GM23338 (cell line): Measurements from ENCODE around the gene ERN1. TPM values are rescaled to one million over a fixed set of nuclear protein-coding genes. Genes with fewer than 3 reads are reported as not detected.

Experiments
- ATAC-seq: fragments of 200-7000 bp; cut with Tn5 transposase; 3 replicates; pipeline ENCODE4 v1.9.1; 2020
- DNase-seq: peaks from one replicate; pipeline ENCODE4 v3.0.0-alpha.2; 2015; ENCODE audit warnings: low spot score
- H2AFZ ChIP-seq: fragments of 200-600 bp; sonication (generic); 2 replicates; pipeline ENCODE4 v1.8.0; 2016; ENCODE audit warnings: antibody characterized with exemption, mild to moderate bottlenecking, moderate library complexity
- H3F3A ChIP-seq: fragments of 200-600 bp; sonication (generic); replicated peaks from 2 replicates; pipeline ENCODE4 v1.8.0; 2017; ENCODE audit warnings: antibody characterized with exemption, mixed run types, low read depth
- H3K27ac ChIP-seq: fragments of 200-600 bp; sonication (generic); 2 replicates; pipeline ENCODE4 v1.6.1; 2016; ENCODE audit warnings: low read depth
- H3K27me3 ChIP-seq: fragments of 200-600 bp; sonication (generic); 2 replicates; pipeline ENCODE4 v1.8.0; 2016; ENCODE audit warnings: mild to moderate bottlenecking, mixed run types, moderate library complexity; ENCODE audit not compliant: insufficient read depth
- H3K36me3 ChIP-seq: fragments of 200-600 bp; sonication (generic); 2 replicates; pipeline ENCODE4 v1.8.0; 2016; ENCODE audit warnings: mild to moderate bottlenecking; ENCODE audit not compliant: insufficient read depth
- H3K4me1 ChIP-seq: fragments of 200-600 bp; sonication (generic); 2 replicates; pipeline ENCODE4 v1.8.0; 2016; ENCODE audit warnings: mild to moderate bottlenecking, moderate library complexity; ENCODE audit not compliant: insufficient read depth
- H3K4me2 ChIP-seq: fragments of 200-600 bp; sonication (generic); 2 replicates; pipeline ENCODE4 v1.7.1; 2017; ENCODE audit warnings: mixed run types
- H3K4me3 ChIP-seq: fragments of 200-600 bp; sonication (generic); 2 replicates; pipeline ENCODE4 v1.6.1; 2016; ENCODE audit warnings: mixed run types
- H3K79me2 ChIP-seq: fragments of 200-600 bp; sonication (generic); replicated peaks from 2 replicates; pipeline ENCODE4 v1.8.0; 2017; ENCODE audit warnings: mild to moderate bottlenecking; ENCODE audit not compliant: insufficient read depth
- H3K9me2 ChIP-seq: fragments of 200-600 bp; sonication (generic); 2 replicates; pipeline ENCODE4 v1.8.0; 2017; ENCODE audit not compliant: insufficient read depth
- H4K20me1 ChIP-seq: fragments of 200-600 bp; sonication (generic); replicated peaks from 2 replicates; pipeline ENCODE4 v1.8.0; 2017; ENCODE audit warnings: mild to moderate bottlenecking; ENCODE audit not compliant: insufficient read depth
- H3K27ac Mint-ChIP-seq: 2 replicates; pipeline ENCODE4 v1.8.0; 2020; ENCODE audit warnings: inconsistent platforms, mild to moderate bottlenecking, moderate library complexity, mixed read lengths
- H3K27me3 Mint-ChIP-seq: 3 replicates; pipeline ENCODE4 v1.8.0; 2022; ENCODE audit warnings: low read depth, mild to moderate bottlenecking, moderate library complexity, mixed read lengths, inconsistent platforms; ENCODE audit not compliant: insufficient read depth, poor library complexity
- H3K36me3 Mint-ChIP-seq: 3 replicates; pipeline ENCODE4 v1.8.0; 2021; ENCODE audit warnings: low read depth, mild to moderate bottlenecking, inconsistent platforms, moderate library complexity, mixed read lengths
- H3K4me1 Mint-ChIP-seq: 3 replicates; pipeline ENCODE4 v1.8.0; 2020; ENCODE audit warnings: mild to moderate bottlenecking, inconsistent platforms, mixed read lengths
- H3K4me3 Mint-ChIP-seq: 3 replicates; pipeline ENCODE4 v1.8.0; 2021; ENCODE audit warnings: moderate library complexity, mild to moderate bottlenecking, inconsistent platforms, mixed read lengths
- H3K9me3 Mint-ChIP-seq: 3 replicates; pipeline ENCODE4 v1.8.0; 2020; ENCODE audit warnings: moderate library complexity, mild to moderate bottlenecking, inconsistent platforms, mixed read lengths
- CREB1 ChIP-seq: fragments of 250-450 bp; sonication (Bioruptor Pico); IDR thresholded peaks from 2 replicates; pipeline ENCODE4 v1.5.0; 2020; ENCODE audit warnings: low read depth, mild to moderate bottlenecking, moderate library complexity
- EZH2 ChIP-seq: fragments of 200-600 bp; sonication (generic); IDR thresholded peaks from one replicate; pipeline ENCODE4 v1.8.0; 2017; ENCODE audit warnings: antibody characterized with exemption, mild to moderate bottlenecking, low read depth; ENCODE audit not compliant: unreplicated experiment
- EZH2phosphoT487 ChIP-seq: fragments of 200-600 bp; sonication (generic); IDR thresholded peaks from one replicate; pipeline ENCODE4 v1.8.1; 2018; ENCODE audit warnings: antibody characterized with exemption; ENCODE audit not compliant: unreplicated experiment
- JUNB ChIP-seq: IDR thresholded peaks from one replicate; pipeline ENCODE4 v1.6.1; 2016; ENCODE audit warnings: antibody characterized with exemption; ENCODE audit not compliant: unreplicated experiment
- NANOG ChIP-seq: IDR thresholded peaks from 2 replicates; pipeline ENCODE4 v1.6.1; 2016; ENCODE audit warnings: antibody characterized with exemption, borderline replicate concordance
- POLR2AphosphoS5 ChIP-seq: IDR thresholded peaks from 2 replicates; pipeline ENCODE4 v1.6.1; 2016; ENCODE audit warnings: antibody characterized with exemption, low read depth
- REST ChIP-seq: IDR thresholded peaks from one replicate; pipeline ENCODE4 v1.6.1; 2018; ENCODE audit warnings: antibody characterized with exemption; ENCODE audit not compliant: unreplicated experiment
- ZNF114 ChIP-seq: fragments of 250-450 bp; sonication (Bioruptor Pico); IDR thresholded peaks from 2 replicates; pipeline ENCODE4 v1.5.0; 2020; ENCODE audit warnings: mild to moderate bottlenecking, moderate library complexity
- ZNF331 ChIP-seq: fragments of 250-450 bp; sonication (Bioruptor Pico); IDR thresholded peaks from 2 replicates; pipeline ENCODE4 v1.5.0; 2020; ENCODE audit warnings: low read depth, mild to moderate bottlenecking, moderate library complexity
- ZNF462 ChIP-seq: fragments of 250-450 bp; sonication (Bioruptor Pico); IDR thresholded peaks from 2 replicates; pipeline ENCODE4 v1.5.0; 2020; ENCODE audit warnings: mild to moderate bottlenecking, moderate library complexity
- polyA plus RNA-seq: library from polyadenylated mRNA; unstranded; fragments of >200 nt; fragmentation: Nextera tagmentation; extraction: Ambion mirVana; gene quantifications from 2 replicates; pipeline ENCODE4 v1.2.1, GENCODE V29; 2016
- total RNA-seq: library from RNA; depleted of rRNA; stranded (reverse); fragments of >200 nt; shearing (Covaris generic); gene quantifications from 2 replicates; pipeline ENCODE4 v1.2.3, GENCODE V29; 2014

Gene ERN1
- total and polyA plus RNA-seq, 2 experiments from 2014 or later: 5.9 to 7.5 TPM

GRCh38 chr17:64147110-64148016, 17.4 kb upstream of the ERN1 start:
- peak overlapping the region; percentile 99 for H3K4me3 ChIP-seq
- DNase-seq: peak; percentile 25
- peaks cover 23% of the 10 kb centered on the region for H3K36me3 Mint-ChIP-seq
- no peaks in the 10 kb centered on the region for H3K27me3 ChIP-seq
- H3K4me1 Mint-ChIP-seq: peaks cover 21% of the 10 kb centered on the region
- H3K9me3 Mint-ChIP-seq: no peaks in the 10 kb centered on the region; the same call in 2 of the 3 replicates
- H3F3A ChIP-seq: peaks cover 24% of the 10 kb centered on the region; the same call in 1 of the 2 replicates
- H4K20me1 ChIP-seq: no peaks in the 10 kb centered on the region
- no peak overlapping the region for H3K27ac Mint-ChIP-seq
- H3K4me1 ChIP-seq: peaks cover 11% of the 10 kb centered on the region
- no peaks in the 10 kb centered on the region for H3K9me2 ChIP-seq
- H3K4me3 Mint-ChIP-seq: no peak overlapping the region
- peak; percentile 9 for ATAC-seq
- TF ChIP-seq CREB1 (no peak), POLR2AphosphoS5 (peak; percentile 85)
- H3K36me3 ChIP-seq: no peaks in the 10 kb centered on the region
- H2AFZ ChIP-seq: no peak overlapping the region
- peak overlapping the region; percentile 85 for H3K27ac ChIP-seq
- H3K27me3 Mint-ChIP-seq: peaks cover 10% of the 10 kb centered on the region
- no peaks in the 10 kb centered on the region for H3K79me2 ChIP-seq
- H3K4me2 ChIP-seq: peak overlapping the region; percentile 88

- Mint-ChIP-seq H3K9me3 (no peaks in the 10 kb centered on the region; the same call in 2 of the 3 replicates), H3K27me3 (peaks cover 10% of the 10 kb centered on the region), H3K27ac (no peak overlapping the region), H3K36me3 (peaks cover 21% of the 10 kb centered on the region), H3K4me1 (peaks cover 20% of the 10 kb centered on the region), H3K4me3 (no peak overlapping the region)
- Histone ChIP-seq H3K27ac (peak overlapping the region; percentile 85), H3F3A (peaks cover 24% of the 10 kb centered on the region; the same call in 1 of the 2 replicates), H2AFZ (no peak overlapping the region), H3K4me1 (peaks cover 11% of the 10 kb centered on the region), H3K9me2 (no peaks in the 10 kb centered on the region), H3K4me3 (peak overlapping the region; percentile 99), H3K27me3 (no peaks in the 10 kb centered on the region), H3K4me2 (peak overlapping the region; percentile 88), H3K79me2 (no peaks in the 10 kb centered on the region), H4K20me1 (no peaks in the 10 kb centered on the region), H3K36me3 (no peaks in the 10 kb centered on the region)
- peak; percentile 57 for DNase-seq
- ATAC-seq: peak; percentile 36
- TF ChIP-seq EZH2 (no peak), ZNF114 (CRISPR knock-in tag) (no peak), ZNF462 (CRISPR knock-in tag) (no peak), ZNF331 (no peak), CREB1 (no peak), JUNB (no peak), NANOG (no peak), EZH2phosphoT487 (no peak), REST (no peak)
These were observed 16.6 kb upstream of the ERN1 start for GRCh38 chr17:64146418-64147109.
